HG02642 (cell line): Measurements from ENCODE around the gene CFAP45.

ENCODE experiments used
- ATAC-seq: cut with Tn5 transposase; IDR thresholded peaks from one replicate; pipeline ENCODE4 v1.9.1; 2021; ENCODE audit warnings: mild to moderate bottlenecking; ENCODE audit not compliant: unreplicated experiment, poor library complexity

Gene CFAP45

DNA sequence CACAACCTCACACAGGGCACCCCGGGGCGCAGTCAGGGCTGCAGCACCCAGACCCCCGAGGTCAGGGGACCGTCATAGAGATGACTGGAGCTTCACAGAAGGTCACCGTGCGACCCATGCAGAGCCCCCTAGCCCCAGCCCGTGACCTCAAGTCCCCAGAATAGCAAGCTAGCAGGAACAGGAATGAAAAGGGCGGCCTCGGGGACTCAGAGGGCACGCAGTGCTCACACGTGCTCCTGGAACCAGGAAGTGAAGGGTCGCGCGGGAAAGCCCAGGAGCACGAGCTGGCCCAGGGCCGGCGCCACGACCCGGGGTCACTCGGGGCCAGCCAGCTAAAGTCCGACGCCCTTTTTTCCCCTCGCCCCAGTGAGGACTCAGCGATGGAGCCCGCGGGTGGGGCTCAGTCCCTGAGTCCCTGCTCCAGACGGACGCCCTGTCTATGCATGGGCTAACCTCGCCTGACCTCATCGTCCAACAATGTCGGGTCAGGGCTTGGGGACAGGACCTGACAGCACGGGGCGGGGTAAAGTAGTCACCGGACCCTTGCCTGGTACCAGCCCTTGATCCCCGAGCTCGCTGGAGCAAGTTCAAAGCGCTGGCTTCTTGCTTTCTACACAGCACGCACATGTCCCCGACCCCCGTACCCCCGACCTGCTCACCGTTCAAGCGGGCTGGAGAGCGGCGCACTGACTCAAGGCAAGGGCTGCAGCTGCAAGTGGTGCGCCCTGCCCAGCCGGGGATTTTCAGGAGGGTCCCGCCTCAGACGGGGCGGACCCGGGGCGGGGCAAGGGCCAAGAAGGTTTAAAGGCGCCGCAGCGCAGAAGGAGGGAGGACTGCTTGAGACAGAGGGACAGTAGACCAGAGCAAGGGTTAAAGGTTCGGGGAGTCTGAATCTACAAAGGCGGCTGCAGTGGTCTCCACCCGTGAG, 25.1 kb upstream of the CFAP45 start, which contains the start of gene TAGLN2:
TSS of gene TAGLN2 (minus strand) at position 717 of the 928 bp plus-strand sequence. CDS start 4,998 bp downstream, outside the sequence.
- ATAC-seq = peak; percentile 67

DNA sequence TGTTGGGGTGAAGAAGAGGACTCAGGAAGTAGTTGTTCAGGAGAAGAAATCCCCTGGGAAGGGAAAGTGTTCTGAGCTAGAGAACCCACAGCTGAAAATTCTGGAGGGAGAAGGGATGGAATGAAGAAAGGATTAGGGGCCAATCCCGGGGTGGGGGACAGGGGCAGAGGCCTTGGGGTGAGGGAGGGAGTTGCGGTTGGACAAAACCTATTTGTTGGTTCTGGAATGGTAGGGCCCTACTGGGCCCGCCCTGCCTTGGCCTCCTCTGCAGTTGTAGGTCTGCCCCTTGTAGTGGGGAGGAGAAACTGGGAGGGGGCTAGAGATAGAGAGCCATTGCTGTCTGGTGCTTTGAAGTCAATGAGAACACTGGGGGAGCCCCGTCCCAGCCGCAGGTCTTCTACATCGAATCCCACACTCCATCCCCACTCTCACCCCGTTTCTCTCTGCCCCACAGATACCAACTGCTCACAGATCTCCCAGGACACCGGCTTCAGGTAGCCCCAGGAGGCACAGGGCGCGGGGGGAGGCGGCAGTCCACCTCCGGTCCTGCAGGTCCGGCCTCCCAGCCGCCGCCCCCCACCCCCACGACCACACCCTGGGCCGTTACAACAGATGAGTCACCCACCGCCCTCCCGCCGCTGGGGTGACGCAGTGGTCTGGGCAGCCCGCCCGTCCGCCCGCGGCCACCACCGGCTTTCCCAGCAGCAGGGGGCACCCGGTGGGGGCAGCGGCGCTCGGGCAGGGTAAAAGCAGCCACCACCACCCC, 24.2 kb upstream of the CFAP45 start:
- peak; percentile 10 for ATAC-seq

DNA sequence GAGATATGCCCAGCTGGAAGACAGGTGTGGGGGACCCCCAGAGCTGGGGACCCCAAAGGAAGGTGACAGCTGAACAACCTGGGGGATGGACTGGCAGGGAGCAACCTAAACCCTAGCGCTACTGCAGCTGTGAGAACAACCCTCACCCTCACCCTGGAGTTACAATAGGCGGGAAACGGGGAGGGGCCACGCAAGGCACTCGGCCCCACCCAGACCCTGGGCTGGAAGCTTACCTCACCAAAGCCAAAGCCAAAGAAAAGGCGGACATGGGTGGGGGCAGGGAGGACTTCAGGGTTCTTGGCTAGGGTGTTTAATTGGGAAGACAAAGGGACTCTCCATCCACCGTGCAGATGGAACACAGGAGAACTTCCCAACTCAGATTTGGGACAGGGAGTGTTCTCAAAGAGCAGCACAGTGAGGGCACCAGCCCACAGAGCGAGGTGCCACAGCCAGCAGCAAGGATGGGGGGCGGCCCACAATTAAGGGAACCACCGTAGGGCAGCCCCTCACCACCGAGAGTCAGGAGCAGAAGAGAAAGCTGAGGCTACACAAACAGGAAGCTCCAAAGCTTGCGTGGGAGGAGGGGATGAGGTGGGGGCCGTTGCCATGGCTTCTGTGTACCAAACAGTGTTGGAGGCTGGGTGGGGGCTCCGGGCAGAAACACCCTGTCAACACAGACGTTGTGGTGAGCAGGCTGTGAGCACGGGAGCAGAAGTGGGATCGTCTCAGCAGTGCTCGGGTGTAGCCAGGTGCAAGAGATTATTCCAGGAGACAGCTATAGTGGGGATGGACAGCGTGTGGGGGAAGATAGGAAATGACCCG, 23.4 kb upstream of the CFAP45 start:
- peak; percentile 30 for ATAC-seq

- no peak for ATAC-seq
These were observed 22.7 kb upstream of the CFAP45 start for GRCh38 chr1:159922511-159923202.

DNA sequence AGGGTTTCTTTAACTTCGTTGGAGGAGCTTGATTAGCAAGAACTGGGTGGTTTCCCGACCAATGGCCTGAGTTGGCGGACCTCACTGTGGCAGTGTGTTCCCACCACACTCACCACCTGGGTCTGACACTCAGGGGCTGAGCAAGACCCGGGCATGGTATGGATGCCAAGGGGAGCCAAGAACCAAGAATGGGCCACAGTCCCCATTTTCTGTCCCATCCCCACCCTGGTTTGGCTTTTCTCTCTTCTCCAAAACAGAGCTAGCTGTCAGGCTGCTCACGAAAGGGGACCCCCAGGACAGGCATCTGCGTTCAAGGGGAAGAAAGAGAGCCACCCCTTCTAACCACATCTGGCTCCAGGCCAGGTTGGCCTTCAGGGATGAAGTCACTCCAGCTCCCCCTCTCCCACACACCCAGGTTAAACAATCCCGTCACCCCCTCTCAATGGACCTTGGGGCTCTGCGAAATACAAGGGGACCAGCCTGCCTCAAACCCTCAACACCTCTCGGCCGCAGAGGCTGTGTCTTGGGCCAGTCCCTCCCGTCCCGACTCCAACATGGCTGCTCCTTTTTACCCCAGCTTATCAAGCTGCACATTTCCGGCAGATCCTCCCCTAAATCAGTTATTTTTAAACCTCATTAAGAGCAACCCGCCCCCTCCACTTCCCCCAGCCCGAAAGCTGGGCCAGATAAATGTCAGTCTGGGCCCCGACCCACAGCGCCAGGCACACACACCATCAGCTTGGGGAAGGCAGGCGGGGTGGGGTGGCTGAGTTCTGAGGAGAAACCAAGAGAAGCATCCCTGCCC, 21.9 kb upstream of the CFAP45 start:
- peak; percentile 10 for ATAC-seq

- peak; percentile 25 for ATAC-seq
These were observed 21.3 kb upstream of the CFAP45 start for GRCh38 chr1:159921251-159921650.

DNA sequence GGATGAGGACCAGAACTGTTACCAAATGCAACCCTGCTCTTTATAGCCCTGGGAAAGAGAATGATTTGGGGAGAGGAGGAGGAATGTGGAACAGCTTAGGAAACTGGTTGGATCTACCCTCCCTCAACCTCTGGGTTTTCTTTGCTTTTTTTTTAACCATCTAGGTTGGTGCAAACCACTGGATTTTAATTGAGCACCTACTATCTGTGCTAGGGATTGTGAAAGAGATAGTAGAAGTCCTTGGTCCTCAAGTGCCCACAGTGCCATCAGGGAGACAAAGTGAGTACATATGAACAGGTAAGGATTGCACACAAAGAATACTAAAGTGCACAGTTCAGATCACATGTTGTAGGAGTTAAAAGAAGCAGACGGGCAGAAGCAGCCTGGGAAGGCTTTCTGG, 20.7 kb upstream of the CFAP45 start:
- ATAC-seq = no peak

- no peak for ATAC-seq
These were observed 20.2 kb upstream of the CFAP45 start for GRCh38 chr1:159920202-159920601.

DNA sequence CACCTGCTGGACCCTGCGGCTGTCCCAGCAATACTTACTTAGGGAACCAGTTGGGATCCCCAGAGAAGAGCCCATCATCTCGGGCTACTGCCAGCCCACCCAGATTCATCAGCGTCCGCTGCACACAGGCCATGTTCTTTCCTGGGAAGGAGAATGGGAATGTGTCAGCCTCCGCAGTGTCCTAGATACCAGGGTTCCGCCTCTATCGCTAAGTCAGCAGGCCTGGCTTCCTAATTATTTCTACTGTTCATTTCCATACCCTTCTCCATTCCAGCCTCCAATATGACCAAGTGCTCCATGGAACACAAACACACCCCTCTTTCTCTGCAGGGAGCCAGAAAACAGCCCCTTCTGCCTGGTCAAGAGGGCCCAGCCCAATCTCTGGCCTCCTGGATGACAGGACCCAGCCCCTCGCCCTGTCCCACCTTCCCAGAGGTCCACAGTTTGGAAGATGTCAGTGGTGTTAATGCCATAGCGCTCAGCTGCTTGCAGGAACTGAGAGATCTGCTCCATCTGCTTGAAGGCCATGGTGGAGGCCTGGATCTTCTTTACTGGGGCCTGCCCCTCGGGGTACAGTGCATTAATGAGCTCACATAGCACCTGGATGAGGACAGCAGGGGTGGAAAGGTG, 19.4 kb upstream of the CFAP45 start:
- ATAC-seq = no peak

DNA sequence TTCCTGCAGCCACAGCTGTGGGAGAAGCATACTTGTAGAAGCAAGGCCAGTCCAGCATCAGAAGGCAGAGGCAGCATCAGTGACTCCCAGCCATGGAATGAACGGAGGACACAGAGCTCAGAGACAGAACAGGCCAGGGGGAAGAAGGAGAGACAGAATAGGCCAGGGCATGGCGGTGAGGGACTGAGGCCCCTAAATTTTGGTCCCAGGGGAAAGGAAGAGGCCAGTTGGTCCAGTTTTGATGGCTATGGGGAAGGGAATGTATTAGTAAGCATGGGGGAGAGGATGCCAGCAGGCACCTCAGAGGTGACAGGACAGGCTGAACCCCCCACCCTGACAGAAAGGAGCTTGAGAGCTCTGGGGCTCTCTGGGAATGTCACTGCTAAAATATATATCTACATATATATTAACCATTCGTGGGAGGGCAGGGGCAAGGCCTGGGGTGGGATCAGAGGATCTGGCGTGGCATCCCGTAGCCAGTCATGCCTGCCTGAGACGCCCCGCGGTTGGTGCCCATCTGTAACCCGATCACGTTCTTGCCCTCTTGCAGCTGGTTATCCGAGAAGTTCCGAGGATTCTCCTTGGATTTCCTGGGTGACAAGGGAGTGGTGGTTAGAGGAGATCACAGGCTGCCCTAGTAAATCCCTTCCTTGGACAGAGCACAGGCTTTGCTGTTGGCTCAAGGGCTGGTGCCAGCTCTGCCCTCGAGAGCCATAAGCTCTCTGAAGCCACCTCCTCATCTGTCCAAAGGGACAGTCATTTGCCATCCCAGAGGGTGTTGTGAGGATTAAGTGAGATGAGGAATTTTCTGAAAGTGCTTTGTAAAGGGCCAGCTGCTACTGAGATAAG, 18.6 kb upstream of the CFAP45 start:
- ATAC-seq = no peak

GRCh38 chr1:159917533-159918351, 17.8 kb upstream of the CFAP45 start:
- no peak for ATAC-seq

DNA sequence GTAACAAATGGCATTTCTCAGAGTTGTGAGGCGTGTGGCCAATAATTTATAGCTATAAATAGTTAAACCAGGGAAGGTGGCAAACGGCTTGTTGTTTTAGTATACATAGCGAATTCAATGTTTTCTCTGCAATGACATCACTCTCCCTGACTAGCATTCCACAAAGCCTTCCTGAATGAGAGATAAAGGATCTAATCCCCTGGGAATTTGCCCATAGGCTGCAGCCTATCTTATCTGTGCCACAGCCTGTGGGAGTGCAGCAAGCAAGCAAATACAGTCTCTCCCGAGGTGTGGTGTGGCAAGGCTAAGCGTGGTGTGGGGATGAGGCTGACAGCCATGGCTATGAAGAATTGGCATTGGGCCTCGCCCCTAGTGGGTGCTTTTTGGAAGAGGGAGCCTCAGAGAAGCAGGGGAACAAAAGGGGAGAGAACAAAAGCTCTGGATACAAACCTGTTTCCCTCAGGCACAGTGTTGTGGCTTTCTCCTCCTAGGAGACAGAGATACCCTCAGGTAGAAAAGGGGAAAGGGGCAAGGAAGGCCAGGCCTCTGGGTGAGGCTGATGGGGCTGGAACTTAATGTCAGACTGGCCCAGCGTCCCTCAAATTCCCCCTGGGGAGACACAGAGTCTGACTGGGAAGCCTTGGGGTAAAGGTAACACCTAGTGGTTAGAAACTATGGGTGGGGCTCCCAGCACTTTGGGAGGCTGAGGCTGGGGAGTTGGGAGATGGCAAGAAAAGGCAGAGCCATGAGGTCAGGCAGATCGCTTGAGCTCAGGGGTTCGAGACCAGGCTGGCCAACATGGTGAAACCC, 16.5 kb upstream of the CFAP45 start:
- ATAC-seq = no peak

DNA sequence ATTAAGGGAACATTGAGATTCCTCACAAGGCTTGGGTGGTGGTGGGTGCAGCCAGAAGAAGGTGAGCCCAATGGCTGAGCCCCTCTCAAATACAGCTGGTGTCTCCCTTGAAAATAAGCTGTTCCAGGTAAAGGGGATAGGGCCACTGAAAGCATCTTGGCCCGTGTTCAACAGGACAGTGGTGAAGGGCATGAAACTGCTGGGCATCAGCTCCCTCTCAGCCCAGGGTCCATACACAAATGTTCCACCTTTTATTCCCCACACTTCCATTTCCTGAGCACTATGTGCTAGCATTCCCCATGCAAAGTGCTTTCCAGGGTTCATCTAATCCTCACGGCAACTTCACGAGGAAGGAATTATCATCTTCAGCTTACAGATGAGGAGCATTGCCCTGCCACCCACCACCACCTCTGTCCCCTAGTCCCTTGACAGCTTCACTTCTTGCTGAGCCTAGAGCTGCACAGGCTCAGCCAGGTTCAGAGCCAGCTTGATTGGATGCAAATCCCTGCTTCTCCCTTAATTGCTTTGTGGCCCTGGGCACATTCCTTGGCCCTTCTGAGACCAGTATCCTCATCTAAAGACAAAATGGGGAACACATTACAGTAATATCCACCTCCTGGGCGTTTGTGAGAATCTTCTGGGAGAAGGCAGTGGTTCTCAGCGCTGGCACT, 15.7 kb upstream of the CFAP45 start:
- ATAC-seq = no peak

DNA sequence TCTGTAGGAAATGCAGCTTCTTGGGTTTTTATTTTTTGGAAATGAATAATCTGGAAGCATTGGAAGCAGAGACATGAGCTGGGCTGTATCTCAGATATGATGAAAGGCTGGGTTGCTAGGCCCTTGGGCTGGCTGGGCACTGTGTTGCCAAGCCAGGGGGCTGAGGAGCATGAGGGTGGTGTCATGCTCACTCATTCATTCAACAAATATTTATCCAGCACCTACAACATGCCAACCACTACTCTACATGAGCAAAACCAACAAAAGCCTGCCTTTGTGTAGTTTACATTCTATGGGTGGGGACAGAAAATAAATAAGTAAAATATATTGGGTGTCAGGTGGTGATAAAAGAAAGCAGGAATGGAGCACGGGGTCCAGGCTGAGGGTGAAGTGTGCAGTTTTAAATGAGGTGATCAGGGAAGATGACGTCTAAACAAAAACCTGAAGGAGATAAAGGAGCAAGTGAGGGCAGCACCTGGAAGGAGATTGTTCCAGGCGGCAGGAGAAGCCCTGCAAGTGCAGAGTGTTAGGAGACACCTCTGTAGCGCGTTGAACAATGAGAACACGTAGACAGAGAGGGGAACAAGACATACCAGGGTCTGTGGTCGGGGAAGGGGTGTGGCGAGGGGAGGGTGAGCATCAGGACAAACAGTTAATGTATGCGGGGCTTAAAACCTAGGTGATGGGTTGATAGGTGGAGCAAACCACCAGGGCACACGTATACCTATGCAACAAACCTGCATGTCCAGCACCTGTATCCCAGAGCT, 14.5 kb upstream of the CFAP45 start:
- ATAC-seq = no peak
